SK-N-SH (cell line): ENCODE data around the gene TDP2. TPM values are rescaled to one million over a fixed set of nuclear protein-coding genes. Genes with fewer than 3 reads are reported as not detected.

ENCODE experiments used
- CTCF ChIA-PET: fragments of 300-600, 350-600 bp; formaldehyde crosslinking; extraction: SDS; loops from one replicate; lab custom pipeline; 2021; lab: Yijun Ruan, JAX
- POLR2A ChIA-PET: fragments of 350-600 bp; sonication (Branson Sonifier 250); formaldehyde crosslinking; extraction: SDS; loops from one replicate; lab custom pipeline; 2020; ENCODE audit warnings: antibody characterized with exemption, inconsistent platforms; lab: Yijun Ruan, JAX
- DNase-seq: peaks from one replicate; pipeline ENCODE4 v3.0.0; 2012
- H2AFZ ChIP-seq: fragments of 200-600 bp; sonication (generic); 2 replicates; pipeline ENCODE4 v1.8.1; 2016; ENCODE audit warnings: antibody characterized with exemption, mild to moderate bottlenecking, low read depth
- H3F3A ChIP-seq: fragments of 200-600 bp; sonication (generic); replicated peaks from 2 replicates; pipeline ENCODE3; 2016; ENCODE audit warnings: antibody characterized with exemption, mild to moderate bottlenecking; ENCODE audit not compliant: insufficient read depth
- H3K27ac ChIP-seq, 2 experiments: fragments of 200-500 bp in 1 of 2; fragments of 200-600 bp in 1 of 2; sonication (Bioruptor generic) in 1 of 2; sonication (generic), shearing (Covaris generic) in 1 of 2; 2 replicates each; pipeline versions ENCODE4 v1.5.1 to v1.6.1; 2014 to 2016; ENCODE audit warnings: low read depth in 2 of 2, inconsistent platforms in 1 of 2, low read length in 1 of 2, mild to moderate bottlenecking in 1 of 2, mixed read lengths in 1 of 2
- H3K27me3 ChIP-seq: fragments of 200-600 bp; sonication (generic), shearing (Covaris generic); 2 replicates; pipeline ENCODE4 v1.6.1; 2016; ENCODE audit warnings: mixed run types; ENCODE audit not compliant: insufficient read depth
- H3K36me3 ChIP-seq, 2 experiments: fragments of 200-500 bp in 1 of 2; fragments of 200-600 bp in 1 of 2; sonication (Bioruptor generic) in 1 of 2; sonication (generic) in 1 of 2; replicated peaks in 1 of 2; 2 replicates each; pipeline versions ENCODE3 to v1.5.1; 2014 to 2016; ENCODE audit warnings: low read length in 1 of 2, mild to moderate bottlenecking in 1 of 2; ENCODE audit not compliant: insufficient read depth in 2 of 2, control insufficient read depth in 1 of 2
- H3K4me1 ChIP-seq, 2 experiments: fragments of 200-500 bp in 1 of 2; fragments of 200-600 bp in 1 of 2; sonication (Bioruptor generic) in 1 of 2; sonication (generic), shearing (Covaris generic) in 1 of 2; 2 replicates each; pipeline versions ENCODE4 v1.5.1 to v1.6.1; 2014 to 2016; ENCODE audit warnings: low read depth in 1 of 2, low read length in 1 of 2, mixed run types in 1 of 2; ENCODE audit not compliant: insufficient read depth in 2 of 2, control insufficient read depth in 1 of 2
- H3K4me2 ChIP-seq: fragments of 200-600 bp; sonication (generic), shearing (Covaris generic); 2 replicates; pipeline ENCODE4 v1.6.1; 2017; ENCODE audit warnings: mixed run types
- H3K4me3 ChIP-seq, 2 experiments: fragments of 200-500 bp in 1 of 2; fragments of 200-600 bp in 1 of 2; sonication (Bioruptor generic) in 1 of 2; sonication (generic), shearing (Covaris generic) in 1 of 2; 2 replicates each; pipeline versions ENCODE4 v1.5.1 to v1.8.1; 2014 to 2016; ENCODE audit warnings: low read depth in 2 of 2, inconsistent platforms in 1 of 2, low read length in 1 of 2, mild to moderate bottlenecking in 1 of 2, mixed read lengths in 1 of 2, moderate library complexity in 1 of 2
- H3K79me2 ChIP-seq: fragments of 200-600 bp; sonication (generic); 2 replicates; pipeline ENCODE4 v1.8.1; 2017; ENCODE audit warnings: mild to moderate bottlenecking; ENCODE audit not compliant: insufficient read depth
- H3K9ac ChIP-seq: fragments of 200-600 bp; sonication (generic); 2 replicates; pipeline ENCODE4 v1.6.1; 2017; ENCODE audit warnings: mixed run types
- H3K9me2 ChIP-seq: fragments of 200-600 bp; sonication (generic); 2 replicates; pipeline ENCODE4 v1.6.1; 2017; ENCODE audit warnings: mixed run types
- H3K9me3 ChIP-seq: fragments of 200-600 bp; sonication (generic); 2 replicates; pipeline ENCODE4 v1.6.1; 2017; ENCODE audit warnings: mixed run types, mild to moderate bottlenecking, moderate library complexity
- H4K20me1 ChIP-seq: fragments of 200-600 bp; sonication (generic); 2 replicates; pipeline ENCODE4 v1.6.1; 2017; ENCODE audit warnings: mild to moderate bottlenecking, mixed run types; ENCODE audit not compliant: insufficient read depth
- CHD2 ChIP-seq: fragments of 150-350 bp; IDR thresholded peaks from 2 replicates; pipeline ENCODE4 v1.6.1; 2018; ENCODE audit warnings: low read length; ENCODE audit not compliant: partially characterized antibody
- EP300 ChIP-seq, 2 experiments: IDR thresholded peaks; 2 replicates each; pipeline versions ENCODE4 v1.4.0 to v1.6.1; 2012; ENCODE audit warnings: borderline replicate concordance in 1 of 2, low read depth in 1 of 2, low read length in 1 of 2
- FOXM1 ChIP-seq: IDR thresholded peaks from 2 replicates; pipeline ENCODE4 v1.4.0; 2012; ENCODE audit warnings: low read depth, mild to moderate bottlenecking
- GABPA ChIP-seq: IDR thresholded peaks from 2 replicates; pipeline ENCODE4 v1.4.0; 2012; ENCODE audit warnings: low read depth, mild to moderate bottlenecking
- MEF2A ChIP-seq: IDR thresholded peaks from 2 replicates; pipeline ENCODE4 v1.4.0; 2012; ENCODE audit warnings: low read depth, borderline replicate concordance
- NFIC ChIP-seq: IDR thresholded peaks from 2 replicates; pipeline ENCODE4 v1.4.0; 2012; ENCODE audit warnings: borderline replicate concordance
- PBX3 ChIP-seq: IDR thresholded peaks from 2 replicates; pipeline ENCODE4; 2012
- RFX5 ChIP-seq: IDR thresholded peaks from 2 replicates; pipeline ENCODE4 v1.6.1; 2012; ENCODE audit warnings: mild to moderate bottlenecking, improper control_type of control experiment, low read length
- RXRA ChIP-seq: IDR thresholded peaks from 2 replicates; pipeline ENCODE4 v1.4.0; 2012; ENCODE audit warnings: low read depth, mild to moderate bottlenecking, borderline replicate concordance
- SIN3A ChIP-seq: IDR thresholded peaks from 2 replicates; pipeline ENCODE4 v1.6.1; 2012; ENCODE audit warnings: low read depth, mild to moderate bottlenecking, low read length, moderate library complexity, borderline replicate concordance
- YY1 ChIP-seq: IDR thresholded peaks from 2 replicates; pipeline ENCODE4 v1.4.0; 2012; ENCODE audit warnings: low read depth, mild to moderate bottlenecking
- WGBS: methylation state at CpG from one replicate; pipeline ENCODE4 v1.1.6; 2017; ENCODE audit warnings: low lambda C conversion rate; 5-methylcytosine and 5-hydroxymethylcytosine counted together
- polyA plus RNA-seq, 3 experiments: library from polyadenylated mRNA; depleted of rRNA; stranded (reverse); fragments of >200 nt; gene quantifications; 2 replicates each; pipeline ENCODE4 v1.2.3, GENCODE V29; 2012
- TF ChIP-seq, protein P1 (sequence below): IDR thresholded peaks from 2 replicates; pipeline ENCODE4 v1.4.0; 2012; ENCODE audit warnings: low read depth, borderline replicate concordance
- TF ChIP-seq, protein P2 (sequence below): fragments of 150-350 bp; IDR thresholded peaks from 2 replicates; pipeline ENCODE4 v1.6.1; 2016; ENCODE audit warnings: mild to moderate bottlenecking, low read depth, low read length

TDP2 gene
- polyA plus RNA-seq, 1 of the 3 experiments (the other 2 are of a cell fraction), result 20.0 TPM

DNA sequence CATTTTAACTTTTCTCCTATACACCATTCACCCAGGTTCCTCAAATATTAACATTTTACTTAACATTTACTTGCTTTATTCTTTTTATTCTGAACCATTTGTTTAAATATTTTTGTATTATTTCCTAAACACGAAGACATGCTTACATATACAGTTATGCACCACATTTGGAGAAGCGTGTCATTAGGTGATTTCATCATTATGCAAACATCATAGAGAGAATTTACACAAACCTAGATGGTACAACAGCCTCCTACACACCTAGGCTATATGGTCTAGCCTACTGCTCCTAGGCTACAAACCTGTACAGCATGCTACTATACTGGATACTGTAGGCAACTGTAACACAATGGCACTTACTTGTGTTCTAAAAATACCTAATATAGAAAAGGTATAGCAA is 6.6 kb downstream of the TDP2 start:
- no peak overlapping the region for H3K4me2 ChIP-seq
- H3K27me3 ChIP-seq, result no peaks in the 10 kb centered on the region
- ChIA-PET POLR2A (no interaction called here), CTCF (no interaction called here)
- H3K9me2 ChIP-seq, result no peaks in the 10 kb centered on the region
- H3K36me3 ChIP-seq, result peaks cover 68 to 74% of the 10 kb centered on the region in 2 experiments
- no peaks in the 10 kb centered on the region for H3F3A ChIP-seq
- peaks cover 3% of the 10 kb centered on the region in 2 experiments; a peak in 2 of 4 replicates for H3K4me1 ChIP-seq
- H4K20me1 ChIP-seq, result no peaks in the 10 kb centered on the region
- H2AFZ ChIP-seq, result no peak overlapping the region
- H3K9ac ChIP-seq, result no peak overlapping the region
- no peak for TF ChIP-seq FOXM1
- no peak for TF ChIP-seq RXRA
- no peak for TF ChIP-seq RFX5
- no peak for TF ChIP-seq PBX3
- TF ChIP-seq MEF2A, result no peak
- no peak for TF ChIP-seq NFIC
- TF ChIP-seq CHD2, result no peak
- no peak for TF ChIP-seq SIN3A
- TF ChIP-seq, protein P1, sequence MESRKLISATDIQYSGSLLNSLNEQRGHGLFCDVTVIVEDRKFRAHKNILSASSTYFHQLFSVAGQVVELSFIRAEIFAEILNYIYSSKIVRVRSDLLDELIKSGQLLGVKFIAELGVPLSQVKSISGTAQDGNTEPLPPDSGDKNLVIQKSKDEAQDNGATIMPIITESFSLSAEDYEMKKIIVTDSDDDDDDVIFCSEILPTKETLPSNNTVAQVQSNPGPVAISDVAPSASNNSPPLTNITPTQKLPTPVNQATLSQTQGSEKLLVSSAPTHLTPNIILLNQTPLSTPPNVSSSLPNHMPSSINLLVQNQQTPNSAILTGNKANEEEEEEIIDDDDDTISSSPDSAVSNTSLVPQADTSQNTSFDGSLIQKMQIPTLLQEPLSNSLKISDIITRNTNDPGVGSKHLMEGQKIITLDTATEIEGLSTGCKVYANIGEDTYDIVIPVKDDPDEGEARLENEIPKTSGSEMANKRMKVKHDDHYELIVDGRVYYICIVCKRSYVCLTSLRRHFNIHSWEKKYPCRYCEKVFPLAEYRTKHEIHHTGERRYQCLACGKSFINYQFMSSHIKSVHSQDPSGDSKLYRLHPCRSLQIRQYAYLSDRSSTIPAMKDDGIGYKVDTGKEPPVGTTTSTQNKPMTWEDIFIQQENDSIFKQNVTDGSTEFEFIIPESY, result no peak
- no peak for TF ChIP-seq GABPA
- TF ChIP-seq, protein P2, sequence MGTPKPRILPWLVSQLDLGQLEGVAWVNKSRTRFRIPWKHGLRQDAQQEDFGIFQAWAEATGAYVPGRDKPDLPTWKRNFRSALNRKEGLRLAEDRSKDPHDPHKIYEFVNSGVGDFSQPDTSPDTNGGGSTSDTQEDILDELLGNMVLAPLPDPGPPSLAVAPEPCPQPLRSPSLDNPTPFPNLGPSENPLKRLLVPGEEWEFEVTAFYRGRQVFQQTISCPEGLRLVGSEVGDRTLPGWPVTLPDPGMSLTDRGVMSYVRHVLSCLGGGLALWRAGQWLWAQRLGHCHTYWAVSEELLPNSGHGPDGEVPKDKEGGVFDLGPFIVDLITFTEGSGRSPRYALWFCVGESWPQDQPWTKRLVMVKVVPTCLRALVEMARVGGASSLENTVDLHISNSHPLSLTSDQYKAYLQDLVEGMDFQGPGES, result no peak
- no peak overlapping the region for H3K4me3 ChIP-seq
- H3K79me2 ChIP-seq, result peaks cover 40% of the 10 kb centered on the region
- no peak for DNase-seq
- no peak overlapping the region for H3K27ac ChIP-seq
- H3K9me3 ChIP-seq, result no peaks in the 10 kb centered on the region
- WGBS, result 84% methylated on average over 2 of the region's 2 CpGs

DNA sequence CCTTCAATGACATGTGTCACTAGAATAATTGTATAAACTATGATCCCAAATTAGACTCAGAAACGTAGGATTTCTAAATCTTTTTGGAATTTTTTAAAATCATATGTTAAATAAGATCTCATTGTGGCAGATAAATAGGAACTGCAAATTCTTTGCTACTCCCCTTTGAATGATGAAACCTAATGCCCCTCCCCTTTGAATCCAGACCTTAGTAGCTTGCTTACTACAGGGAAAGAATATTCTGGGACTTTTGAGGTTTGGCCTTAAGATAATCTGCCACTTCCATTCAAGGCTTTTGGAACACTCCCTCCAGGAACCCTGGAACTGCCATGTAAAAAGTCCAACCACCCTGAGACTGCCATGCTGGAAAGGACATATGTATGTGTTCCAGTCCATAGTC is 7.1 kb downstream of the TDP2 start:
- Histone ChIP-seq H3K9ac (no peak overlapping the region), H3K4me3 (no peak overlapping the region), H3K27me3 (no peaks in the 10 kb centered on the region), H3K9me2 (no peaks in the 10 kb centered on the region), H3K79me2 (peaks cover 34% of the 10 kb centered on the region), H3K4me2 (no peak overlapping the region), H4K20me1 (no peaks in the 10 kb centered on the region), H3K36me3 (peaks cover 69 to 71% of the 10 kb centered on the region in 2 experiments), H3F3A (no peaks in the 10 kb centered on the region), H3K4me1 (no peaks in the 10 kb centered on the region; a peak in 2 of 4 replicates), H3K9me3 (no peaks in the 10 kb centered on the region)
- POLR2A ChIA-PET, result no interaction called here
- TF ChIP-seq EP300 (IDR thresholded peaks at IDR 0.05; ENCODE audit: borderline replicate concordance in 1 of 2, low read depth in 1 of 2, low read length in 1 of 2), result no peak
- TF ChIP-seq FOXM1, result no peak
- no peak for TF ChIP-seq YY1
- TF ChIP-seq, all 33 proteins: peak for 0
- CTCF ChIA-PET, result interaction anchor here (1.4 kb wide), 1 partner anchor 79 kb away, joined by 4 read pairs; no protein-coding TSS in a partner anchor
- Histone ChIP-seq H2AFZ (no peak overlapping the region), H3K27ac (no peak overlapping the region)
- DNase-seq, result no peak
- WGBS, result 81% methylated on average over 1 of the region's 1 CpG
